HL-60 (cell line): ENCODE data around the gene MSMO1.

Experiments used
- DNase-seq, 2 experiments: peaks; one replicate each; pipeline ENCODE4 v3.0.0-alpha.2; 2010 to 2020; ENCODE audit warnings: low read depth in 1 of 2, low spot score in 1 of 2
- H3K27ac ChIP-seq: fragments of 250-450 bp; sonication (Bioruptor Pico); replicated peaks from 2 replicates; pipeline ENCODE4 v1.5.1; 2020; ENCODE audit warnings: mild to moderate bottlenecking, moderate library complexity
- H3K27me3 ChIP-seq: fragments of 250-450 bp; sonication (Bioruptor Pico); 2 replicates; pipeline ENCODE4 v1.5.1; 2021; ENCODE audit warnings: mild to moderate bottlenecking, moderate library complexity; ENCODE audit not compliant: insufficient read depth, poor library complexity, severe bottlenecking
- H3K4me3 ChIP-seq: replicated peaks from 2 replicates; pipeline ENCODE4 v1.5.1; 2011; ENCODE audit warnings: mild to moderate bottlenecking, control low read depth, low read length; ENCODE audit not compliant: insufficient read depth
- CTCF ChIP-seq: IDR thresholded peaks from one replicate; pipeline ENCODE4 v1.5.1; 2011; ENCODE audit warnings: low read length, control low read depth, inconsistent platforms; ENCODE audit not compliant: insufficient read depth
- GABPA ChIP-seq: IDR thresholded peaks from 2 replicates; pipeline ENCODE4 v1.6.1; 2012; ENCODE audit warnings: low read depth
- POLR2AphosphoS5 ChIP-seq: IDR thresholded peaks from 2 replicates; pipeline ENCODE4 v1.6.1; 2012; ENCODE audit warnings: low read depth
- REST ChIP-seq: IDR thresholded peaks from 2 replicates; pipeline ENCODE4 v1.6.1; 2012; ENCODE audit warnings: low read depth; ENCODE audit not compliant: insufficient replicate concordance
- SPI1 ChIP-seq: IDR thresholded peaks from 2 replicates; pipeline ENCODE4 v1.6.1; 2012; ENCODE audit warnings: low read depth, mild to moderate bottlenecking, borderline replicate concordance

MSMO1 gene

GRCh38 chr4:165293927-165294649, 33.4 kb upstream of the MSMO1 start:
- DNase-seq: no peak
- Histone ChIP-seq H3K4me3 (no peak overlapping the region), H3K27ac (no peak overlapping the region), H3K27me3 (no peaks in the 10 kb centered on the region)
- no peak for TF ChIP-seq REST

- no peak for DNase-seq
- no peaks in the 10 kb centered on the region for H3K27me3 ChIP-seq
- TF ChIP-seq SPI1 (no peak), POLR2AphosphoS5 (no peak), REST (no peak), GABPA (no peak), CTCF (no peak)
- no peak overlapping the region for H3K4me3 ChIP-seq
- H3K27ac ChIP-seq: no peak overlapping the region
Observed at GRCh38 chr4:165294907-165295306, 32.6 kb upstream of the MSMO1 start.

GRCh38 chr4:165297626-165298025, 29.8 kb upstream of the MSMO1 start:
- no peaks in the 10 kb centered on the region for H3K27me3 ChIP-seq
- TF ChIP-seq POLR2AphosphoS5: no peak
- TF ChIP-seq CTCF: no peak
- no peak for TF ChIP-seq REST
- no peak for TF ChIP-seq SPI1
- no peak for TF ChIP-seq GABPA
- DNase-seq: no peak
- H3K27ac ChIP-seq: no peak overlapping the region
- no peak overlapping the region for H3K4me3 ChIP-seq
